Measurements from ENCODE around the gene SLC38A2. TPM values are rescaled to one million over a fixed set of nuclear protein-coding genes. Genes with fewer than 3 reads are reported as not detected.

The SLC38A2 gene
- total and polyA plus RNA-seq, 2 experiments from 2014 or later = 181 to 718 TPM

GRCh38 chr12:46407361-46407760 lies 34.8 kb upstream of the SLC38A2 start (continued):
- TF ChIP-seq ZNF462 (CRISPR knock-in tag; IDR thresholded peaks at IDR 0.05) (no peak), CTCF (conservative IDR thresholded peaks at IDR 0.05; ENCODE audit: low read depth in 2 of 2) (no peak), EZH2 (IDR thresholded peaks at IDR 0.05; ENCODE audit: low read depth, unreplicated experiment) (no peak), STAT1 (IDR thresholded peaks at IDR 0.05; ENCODE audit: unreplicated experiment) (no peak)

GRCh38 chr12:46406352-46407027 lies 33.9 kb upstream of the SLC38A2 start:
- H3K4me3 ChIP-seq = no peak overlapping the region
- no peak overlapping the region for H3K27ac Mint-ChIP-seq

More at GRCh38 chr12:46406352-46407027, 33.9 kb upstream of the SLC38A2 start:
- H3K4me2 ChIP-seq = no peak overlapping the region
- H3K27ac ChIP-seq (ENCODE audit: low read depth) = no peak overlapping the region
- no peaks in the 10 kb centered on the region for H3K79me2 ChIP-seq (replicated peaks; ENCODE audit: insufficient read depth)
- H3K4me1 ChIP-seq (ENCODE audit: insufficient read depth) = peaks cover 26% of the 10 kb centered on the region
- no peak for TF ChIP-seq EZH2 (IDR thresholded peaks at IDR 0.05; ENCODE audit: low read depth, unreplicated experiment)
- peaks cover 39% of the 10 kb centered on the region for H3K4me1 Mint-ChIP-seq
- H4K20me1 ChIP-seq (replicated peaks; ENCODE audit: insufficient read depth) = no peaks in the 10 kb centered on the region
- no peaks in the 10 kb centered on the region for H3K9me3 Mint-ChIP-seq
- peaks cover 7% of the 10 kb centered on the region for H3K36me3 Mint-ChIP-seq (ENCODE audit: low read depth)
- no peaks in the 10 kb centered on the region for H3K36me3 ChIP-seq (ENCODE audit: insufficient read depth)
- DNase-seq (ENCODE audit: low spot score) (no peak), ATAC-seq (no peak)
- no peaks in the 10 kb centered on the region for H3K27me3 Mint-ChIP-seq (ENCODE audit: insufficient read depth, low read depth, poor library complexity)
- no peak overlapping the region for H3K4me3 Mint-ChIP-seq
- no peaks in the 10 kb centered on the region for H3K9me2 ChIP-seq (ENCODE audit: insufficient read depth)
- H3F3A ChIP-seq (replicated peaks; ENCODE audit: low read depth) = no peaks in the 10 kb centered on the region
- H2AFZ ChIP-seq = no peak overlapping the region
- no peaks in the 10 kb centered on the region for H3K27me3 ChIP-seq (ENCODE audit: insufficient read depth)

Measured in GM23338 (cell line).